ENCODE measurements around the gene COPS7A.

COPS7A gene

GRCh38 chr12:6751767-6752166, 27.9 kb downstream of the COPS7A start:
- DNase-seq (ENCODE audit: low spot score), result no peak

- DNase-seq (ENCODE audit: low spot score), result no peak
Measured at GRCh38 chr12:6752167-6752920, 28.5 kb downstream of the COPS7A start.

- peak; percentile 100 for DNase-seq (ENCODE audit: low spot score)
Measured at GRCh38 chr12:6752921-6753771, 29.3 kb downstream of the COPS7A start, which contains the start of gene MLF2. Gene MLF2, minus strand, starts transcription at chr12:6753141. Its CDS starts 807 bp downstream, at chr12:6752334.

- DNase-seq (ENCODE audit: low spot score), result no peak
Measured at GRCh38 chr12:6753772-6754356, 30.0 kb downstream of the COPS7A start.

- DNase-seq (ENCODE audit: low spot score), result no peak
Measured at GRCh38 chr12:6754411-6754810, 30.6 kb downstream of the COPS7A start.

GRCh38 chr12:6757028-6757690, 33.3 kb downstream of the COPS7A start:
- no peak for DNase-seq (ENCODE audit: low spot score)

GRCh38 chr12:6758506-6759095, 34.8 kb downstream of the COPS7A start:
- DNase-seq (ENCODE audit: low spot score), result no peak

- DNase-seq (ENCODE audit: low spot score), result no peak
Measured at GRCh38 chr12:6759741-6760140, 35.9 kb downstream of the COPS7A start.

- no peak for DNase-seq (ENCODE audit: low spot score)
Measured at GRCh38 chr12:6763380-6763779, 39.5 kb downstream of the COPS7A start.

GRCh38 chr12:6764011-6764828, 40.4 kb downstream of the COPS7A start:
- DNase-seq (ENCODE audit: low spot score), result peak; percentile 68

GRCh38 chr12:6765048-6765633, 41.3 kb downstream of the COPS7A start:
- no peak for DNase-seq (ENCODE audit: low spot score)

- peak; percentile 74 for DNase-seq (ENCODE audit: low spot score)
Measured at GRCh38 chr12:6765634-6766581, 42.1 kb downstream of the COPS7A start, which contains the start of gene PTMS. Gene PTMS, plus strand, starts transcription at chr12:6766363. Its CDS starts 343 bp downstream, at chr12:6766706.

GRCh38 chr12:6766651-6767349, 43.0 kb downstream of the COPS7A start:
- peak; percentile 88 for DNase-seq (ENCODE audit: low spot score)

GRCh38 chr12:6767353-6768319, 43.8 kb downstream of the COPS7A start:
- peak; percentile 18 for DNase-seq (ENCODE audit: low spot score)

- DNase-seq (ENCODE audit: low spot score), result no peak
Measured at GRCh38 chr12:6768437-6768914, 44.6 kb downstream of the COPS7A start.

GRCh38 chr12:6768990-6769389, 45.1 kb downstream of the COPS7A start:
- no peak for DNase-seq (ENCODE audit: low spot score)

- DNase-seq (ENCODE audit: low spot score), result no peak
Measured at GRCh38 chr12:6769666-6770065, 45.8 kb downstream of the COPS7A start.

Data from LoVo (cell line).